ENCODE data around the gene CFAP69.
"Not testable (repeated sequence)": the region's sequence is repeated elsewhere in the genome, so short reads cannot be mapped to it uniquely, and the experiment has no call there.

The CFAP69 gene

DNA sequence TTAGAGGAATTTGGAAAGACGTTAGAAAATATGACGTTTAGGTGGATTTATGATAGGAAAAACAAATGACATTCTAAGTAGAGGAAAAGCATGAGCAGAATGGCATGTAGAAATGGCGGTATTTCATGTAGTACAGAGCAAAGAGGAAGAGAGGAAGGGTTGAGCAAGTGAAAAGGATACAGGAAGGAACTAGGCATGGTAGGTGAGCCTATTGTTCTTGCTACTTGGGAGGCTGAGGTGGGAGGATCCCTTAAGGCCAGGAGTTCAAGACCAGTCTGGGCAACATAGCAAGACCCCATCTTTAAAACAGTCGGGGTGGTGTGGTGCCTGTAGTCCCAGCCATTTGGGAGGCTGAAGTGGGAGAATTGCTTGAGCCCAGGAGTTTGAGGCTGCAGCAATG is 102.8 kb downstream of the CFAP69 start:
- peak; percentile 10 to 19 for DNase-seq

DNA sequence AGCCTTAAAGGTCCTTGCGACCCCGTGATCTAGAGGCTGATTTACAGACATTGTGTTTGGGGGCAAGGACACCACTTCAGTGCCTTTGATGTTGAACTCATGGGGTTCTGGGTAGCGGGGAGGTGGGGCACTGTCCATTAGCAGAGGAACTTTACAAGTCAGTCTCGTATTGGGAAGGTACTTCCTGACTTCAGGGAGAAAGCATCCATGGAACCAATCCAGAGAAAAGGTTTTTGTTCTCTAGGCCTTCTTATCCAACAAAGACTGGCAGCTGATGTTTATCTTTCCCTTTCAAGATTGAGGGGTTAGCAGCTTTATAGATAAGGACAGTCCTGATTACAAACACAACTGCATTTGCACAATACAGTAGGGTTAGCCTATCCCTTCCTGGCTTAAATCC is 104.3 kb downstream of the CFAP69 start:
- DNase-seq: no peak

DNA sequence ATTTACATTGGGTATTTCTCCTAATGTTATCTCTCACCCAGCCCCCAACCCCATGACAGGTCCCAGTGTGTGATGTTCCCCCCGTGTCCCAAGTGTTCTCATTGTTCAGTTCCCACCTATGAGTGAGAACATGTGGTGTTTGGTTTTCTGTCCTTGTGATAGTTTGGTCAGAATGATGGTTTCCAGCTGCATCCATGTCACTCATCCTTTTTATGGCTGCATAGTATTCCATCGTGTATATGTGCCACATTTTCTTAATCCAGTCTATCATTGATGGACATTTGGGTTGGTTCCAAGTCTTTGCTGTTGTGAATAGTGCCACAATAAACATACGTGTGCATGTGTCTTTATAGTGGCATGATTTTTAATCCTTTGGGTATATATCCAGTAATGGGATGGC is 105.1 kb downstream of the CFAP69 start:
- DNase-seq: not testable (repeated sequence)

DNA sequence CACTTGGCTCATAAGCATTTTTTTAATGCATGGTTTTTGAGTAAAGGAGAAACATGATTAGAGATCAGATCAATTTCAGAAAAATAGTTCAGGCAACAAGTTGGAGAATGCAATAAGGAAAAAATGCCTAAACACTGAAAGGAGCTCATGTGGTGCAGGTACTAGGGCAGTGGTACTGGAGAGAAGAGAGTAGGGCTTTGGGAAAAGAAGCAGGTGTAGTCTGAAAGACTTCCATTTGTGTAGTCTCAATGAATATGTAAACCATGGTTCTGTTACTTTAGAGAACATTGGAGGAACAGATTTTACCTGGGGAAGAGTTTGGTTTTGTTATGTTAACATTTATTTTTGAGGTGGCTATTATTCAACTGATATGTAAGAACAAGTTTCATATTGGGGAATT is 107.0 kb downstream of the CFAP69 start:
- DNase-seq: no peak
